Loucy (cell line): ENCODE data around the gene GNB1L.

Source experiments
- H2AFZ ChIP-seq: fragments of 200-600 bp; sonication (generic); 2 replicates; pipeline ENCODE4 v1.6.0; 2016; ENCODE audit warnings: antibody characterized with exemption, mild to moderate bottlenecking, low read length, moderate library complexity
- H3F3A ChIP-seq: fragments of 200-600 bp; 2 replicates; pipeline ENCODE4 v1.6.0; 2016; ENCODE audit warnings: antibody characterized with exemption, low read depth, mild to moderate bottlenecking
- H3K27me3 ChIP-seq: fragments of 200-600 bp; sonication (generic); 2 replicates; pipeline ENCODE4 v1.6.1; 2014; ENCODE audit warnings: low read length, mild to moderate bottlenecking; ENCODE audit not compliant: insufficient read depth, poor library complexity, severe bottlenecking
- H3K36me3 ChIP-seq: fragments of 200-600 bp; sonication (generic); 2 replicates; pipeline ENCODE4 v1.6.1; 2016; ENCODE audit warnings: low read length; ENCODE audit not compliant: insufficient read depth
- H3K4me1 ChIP-seq: fragments of 200-600 bp; sonication (generic); 2 replicates; pipeline ENCODE4 v1.5.1; 2014; ENCODE audit warnings: low read length, mild to moderate bottlenecking; ENCODE audit not compliant: insufficient read depth, poor library complexity, severe bottlenecking
- H3K4me2 ChIP-seq: fragments of 200-600 bp; sonication (generic); 2 replicates; pipeline ENCODE4 v1.6.0; 2014; ENCODE audit warnings: antibody characterized with exemption, low read length, low read depth, mild to moderate bottlenecking; ENCODE audit not compliant: poor library complexity, severe bottlenecking
- H3K4me3 ChIP-seq: fragments of 200-600 bp; sonication (generic); 2 replicates; pipeline ENCODE4 v1.5.1; 2014; ENCODE audit warnings: low read length, mild to moderate bottlenecking, mixed read lengths; ENCODE audit not compliant: poor library complexity, severe bottlenecking
- H3K79me2 ChIP-seq: fragments of 200-600 bp; sonication (generic); 2 replicates; pipeline ENCODE4 v1.6.1; 2014; ENCODE audit warnings: low read length; ENCODE audit not compliant: insufficient read depth
- H3K9ac ChIP-seq: fragments of 200-600 bp; sonication (generic); 2 replicates; pipeline ENCODE4 v1.6.0; 2014; ENCODE audit warnings: mild to moderate bottlenecking, low read depth, low read length, moderate library complexity; ENCODE audit not compliant: poor library complexity, severe bottlenecking
- H3K9me2 ChIP-seq: fragments of 200-600 bp; sonication (generic); replicated peaks from 2 replicates; pipeline ENCODE4 v1.6.1; 2016; ENCODE audit warnings: low read depth, low read length, mixed read lengths
- H3K9me3 ChIP-seq: fragments of 200-600 bp; sonication (generic); 2 replicates; pipeline ENCODE4 v1.6.1; 2014; ENCODE audit warnings: mild to moderate bottlenecking, antibody characterized with exemption, low read length, low read depth; ENCODE audit not compliant: insufficient read depth
- H4K20me1 ChIP-seq: fragments of 200-600 bp; sonication (generic); 2 replicates; pipeline ENCODE4 v1.6.0; 2014; ENCODE audit warnings: antibody characterized with exemption, low read length, mild to moderate bottlenecking; ENCODE audit not compliant: insufficient read depth, poor library complexity, severe bottlenecking
- EZH2phosphoT487 ChIP-seq: fragments of 200-600 bp; IDR thresholded peaks from 2 replicates; pipeline ENCODE4 v1.6.1; 2018; ENCODE audit warnings: antibody characterized with exemption, mild to moderate bottlenecking, moderate library complexity, borderline replicate concordance
- TF ChIP-seq, protein P1 (sequence below): fragments of 200-600 bp; sonication (generic); conservative IDR thresholded peaks from 2 replicates; pipeline ENCODE4 v1.5.1; 2014; ENCODE audit warnings: mild to moderate bottlenecking, antibody characterized with exemption, low read length

Gene GNB1L

DNA sequence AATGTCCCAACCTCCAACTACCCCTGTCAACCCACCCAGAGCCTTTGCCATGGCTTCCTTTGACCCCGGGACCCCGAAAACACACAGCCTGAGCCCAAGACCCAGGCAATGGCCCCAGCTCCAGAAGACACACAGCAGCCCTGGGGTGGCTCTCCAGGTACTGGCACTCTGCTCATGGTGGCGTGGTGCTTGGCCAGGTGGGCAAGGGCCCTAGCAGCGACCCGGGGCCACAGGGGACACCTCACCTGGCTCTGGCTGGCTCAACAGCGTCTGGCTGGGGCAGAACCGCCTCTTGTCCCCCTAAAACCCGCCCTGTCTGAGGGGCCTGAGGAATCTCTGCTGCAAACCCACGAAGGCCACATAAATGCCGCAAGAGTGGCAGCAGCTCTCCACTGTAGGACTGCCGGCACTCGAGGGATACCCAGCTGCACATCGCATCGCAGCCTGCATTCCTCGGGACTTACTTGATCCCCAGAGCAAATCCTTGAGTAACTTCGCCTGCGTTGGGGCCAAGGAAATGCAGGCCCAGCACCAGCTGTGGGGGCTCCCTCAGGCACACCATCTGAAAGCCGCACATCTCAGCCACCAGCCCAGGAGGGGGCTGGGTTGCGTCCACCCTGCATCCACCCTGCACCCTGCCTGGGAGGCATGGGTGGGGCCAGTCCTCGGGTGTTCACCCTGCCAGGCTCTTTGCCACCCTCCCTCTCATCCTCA lies 23.1 kb upstream of the GNB1L start:
- Histone ChIP-seq H3K27me3 (no peaks in the 10 kb centered on the region), H3F3A (no peaks in the 10 kb centered on the region), H3K9me2 (no peaks in the 10 kb centered on the region), H4K20me1 (no peaks in the 10 kb centered on the region), H2AFZ (no peak overlapping the region), H3K4me3 (no peak overlapping the region), H3K4me1 (peaks cover 4% of the 10 kb centered on the region), H3K9ac (peak overlapping the region; percentile 27), H3K4me2 (no peak overlapping the region), H3K9me3 (no peaks in the 10 kb centered on the region), H3K36me3 (no peaks in the 10 kb centered on the region), H3K79me2 (no peaks in the 10 kb centered on the region)
- TF ChIP-seq EZH2phosphoT487, result no peak
- TF ChIP-seq, protein P1, sequence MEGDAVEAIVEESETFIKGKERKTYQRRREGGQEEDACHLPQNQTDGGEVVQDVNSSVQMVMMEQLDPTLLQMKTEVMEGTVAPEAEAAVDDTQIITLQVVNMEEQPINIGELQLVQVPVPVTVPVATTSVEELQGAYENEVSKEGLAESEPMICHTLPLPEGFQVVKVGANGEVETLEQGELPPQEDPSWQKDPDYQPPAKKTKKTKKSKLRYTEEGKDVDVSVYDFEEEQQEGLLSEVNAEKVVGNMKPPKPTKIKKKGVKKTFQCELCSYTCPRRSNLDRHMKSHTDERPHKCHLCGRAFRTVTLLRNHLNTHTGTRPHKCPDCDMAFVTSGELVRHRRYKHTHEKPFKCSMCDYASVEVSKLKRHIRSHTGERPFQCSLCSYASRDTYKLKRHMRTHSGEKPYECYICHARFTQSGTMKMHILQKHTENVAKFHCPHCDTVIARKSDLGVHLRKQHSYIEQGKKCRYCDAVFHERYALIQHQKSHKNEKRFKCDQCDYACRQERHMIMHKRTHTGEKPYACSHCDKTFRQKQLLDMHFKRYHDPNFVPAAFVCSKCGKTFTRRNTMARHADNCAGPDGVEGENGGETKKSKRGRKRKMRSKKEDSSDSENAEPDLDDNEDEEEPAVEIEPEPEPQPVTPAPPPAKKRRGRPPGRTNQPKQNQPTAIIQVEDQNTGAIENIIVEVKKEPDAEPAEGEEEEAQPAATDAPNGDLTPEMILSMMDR, result no peak

DNA sequence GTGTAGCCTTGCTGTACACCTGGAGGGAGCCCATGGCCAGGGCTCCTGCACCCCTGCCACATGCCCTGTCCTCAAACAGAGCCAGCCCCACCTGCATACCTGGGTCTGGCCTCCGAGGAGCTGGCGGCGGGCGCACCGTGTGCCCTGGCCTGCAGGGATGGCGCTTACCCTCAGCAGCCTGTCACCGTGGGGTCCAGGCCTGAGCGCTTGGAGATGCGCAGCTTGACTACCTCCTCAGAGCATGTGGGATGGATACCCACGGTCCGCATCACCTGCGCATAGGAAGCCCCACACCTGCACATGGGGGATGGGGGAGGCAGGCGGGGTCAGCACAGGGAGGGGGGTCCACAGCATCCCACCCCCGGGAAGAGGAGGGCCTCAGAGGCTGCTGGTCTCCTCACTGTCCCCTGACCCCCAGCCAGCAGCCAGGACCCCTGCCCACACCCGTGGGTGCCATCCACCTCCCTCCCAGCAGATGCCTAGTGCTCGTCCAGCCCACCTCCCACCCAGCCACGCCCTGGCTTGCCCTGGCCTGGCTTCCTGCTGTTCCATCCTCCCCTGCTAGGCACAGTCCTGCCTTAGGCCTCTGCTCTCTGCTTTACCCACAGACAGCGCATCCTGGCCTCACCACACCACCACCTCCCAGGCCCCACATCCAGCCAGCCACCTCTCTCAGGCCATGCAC lies 22.4 kb upstream of the GNB1L start:
- Histone ChIP-seq H4K20me1 (no peaks in the 10 kb centered on the region), H3K9ac (peak overlapping the region; percentile 27), H3K9me2 (no peaks in the 10 kb centered on the region), H3K4me1 (peaks cover 4% of the 10 kb centered on the region), H3K9me3 (no peaks in the 10 kb centered on the region), H2AFZ (no peak overlapping the region), H3K79me2 (no peaks in the 10 kb centered on the region), H3K36me3 (no peaks in the 10 kb centered on the region), H3K27me3 (no peaks in the 10 kb centered on the region), H3K4me3 (no peak overlapping the region), H3K4me2 (no peak overlapping the region), H3F3A (no peaks in the 10 kb centered on the region)
- TF ChIP-seq EZH2phosphoT487, result no peak
- TF ChIP-seq, protein P1, result no peak

DNA sequence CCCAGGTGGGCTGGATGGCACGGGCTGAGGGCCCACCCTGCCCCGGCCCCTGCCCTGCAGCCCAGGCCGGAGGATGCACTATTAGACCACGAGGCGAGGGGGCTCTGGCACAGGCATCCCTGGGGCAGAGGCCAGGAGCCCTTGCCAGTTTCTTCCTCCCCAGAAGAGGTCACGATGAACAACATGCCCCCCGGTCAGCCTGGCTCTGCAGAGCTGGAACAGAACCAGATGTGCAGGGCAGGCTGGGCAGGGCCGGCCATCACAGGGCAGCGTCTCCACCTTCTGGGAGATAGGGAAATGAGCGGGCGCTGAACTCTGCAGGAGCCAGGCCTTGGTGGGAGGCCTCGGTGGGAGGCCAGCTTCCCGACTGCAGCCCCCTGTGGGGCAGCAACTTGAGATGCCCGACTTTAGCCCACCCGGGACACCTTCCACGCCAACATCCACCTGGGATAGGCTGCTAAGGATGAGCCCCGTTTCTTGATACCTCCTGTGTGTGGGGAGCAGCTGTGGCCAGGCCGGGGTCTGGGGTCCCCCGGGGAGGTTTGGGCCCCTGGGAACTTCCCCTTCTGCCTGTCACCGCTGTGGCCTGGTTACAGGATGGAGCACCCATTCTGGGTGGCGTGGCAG lies 21.8 kb upstream of the GNB1L start:
- Histone ChIP-seq H3K79me2 (no peaks in the 10 kb centered on the region), H3K4me1 (peaks cover 4% of the 10 kb centered on the region), H4K20me1 (no peaks in the 10 kb centered on the region), H2AFZ (no peak overlapping the region), H3K4me2 (no peak overlapping the region), H3K4me3 (no peak overlapping the region), H3F3A (no peaks in the 10 kb centered on the region), H3K36me3 (no peaks in the 10 kb centered on the region), H3K9me3 (no peaks in the 10 kb centered on the region), H3K27me3 (no peaks in the 10 kb centered on the region), H3K9me2 (no peaks in the 10 kb centered on the region), H3K9ac (no peak overlapping the region)
- TF ChIP-seq EZH2phosphoT487, result no peak
- TF ChIP-seq, protein P1, result no peak
